ENCODE results near the gene SMAD6.
A peak's percentile ranks its signal among the peaks of the same experiment; 100 is the strongest.

The SMAD6 gene

GRCh38 chr15:66700412-66700801, 1.6 kb upstream of the SMAD6 start:
- DNase-seq (ENCODE audit: low read depth), result no peak
- TF ChIP-seq CTCF (IDR thresholded peaks at IDR 0.05; ENCODE audit: low read length, missing control alignments), result no peak
- H3K4me3 ChIP-seq (replicated peaks; ENCODE audit: low read depth, low read length), result peak overlapping the region; percentile 56

GRCh38 chr15:66700802-66701421, 1.1 kb upstream of the SMAD6 start:
- DNase-seq (ENCODE audit: low read depth), result peak; percentile 96
- TF ChIP-seq CTCF (IDR thresholded peaks at IDR 0.05; ENCODE audit: low read length, missing control alignments), result no peak
- H3K4me3 ChIP-seq (replicated peaks; ENCODE audit: low read depth, low read length), result peak overlapping the region; percentile 90

GRCh38 chr15:66701422-66702034, 508 bp upstream of the SMAD6 start:
- no peak for TF ChIP-seq CTCF (IDR thresholded peaks at IDR 0.05; ENCODE audit: low read length, missing control alignments)
- DNase-seq (ENCODE audit: low read depth), result no peak
- peak overlapping the region; percentile 90 for H3K4me3 ChIP-seq (replicated peaks; ENCODE audit: low read depth, low read length)

- no peak for TF ChIP-seq CTCF (IDR thresholded peaks at IDR 0.05; ENCODE audit: low read length, missing control alignments)
These were observed 927 bp downstream of the SMAD6 start for GRCh38 chr15:66702787-66703539.

GRCh38 chr15:66703540-66703941, 1.5 kb downstream of the SMAD6 start:
- TF ChIP-seq CTCF (IDR thresholded peaks at IDR 0.05; ENCODE audit: low read length, missing control alignments), result no peak
- H3K4me3 ChIP-seq (replicated peaks; ENCODE audit: low read depth, low read length), result peak overlapping the region; percentile 90
- DNase-seq (ENCODE audit: low read depth), result peak; percentile 31

More at GRCh38 chr15:66702787-66703539, 927 bp downstream of the SMAD6 start:
- DNase-seq (ENCODE audit: low read depth), result no peak
- peak overlapping the region; percentile 90 for H3K4me3 ChIP-seq (replicated peaks; ENCODE audit: low read depth, low read length)

GRCh38 chr15:66704019-66704802, 2.2 kb downstream of the SMAD6 start:
- DNase-seq (ENCODE audit: low read depth), result no peak
- TF ChIP-seq CTCF (IDR thresholded peaks at IDR 0.05; ENCODE audit: low read length, missing control alignments), result no peak
- peak overlapping the region; percentile 90 for H3K4me3 ChIP-seq (replicated peaks; ENCODE audit: low read depth, low read length)

Measured in fibroblast of pulmonary artery (primary cell).